HEK293 (cell line): ENCODE data around the gene CIC.
"Not testable (repeated sequence)": the region's sequence is repeated elsewhere in the genome, so short reads cannot be mapped to it uniquely, and the experiment has no call there.

Experiments
- CTCF ChIA-PET: fragments of 350-600 bp; formaldehyde crosslinking; extraction: SDS; loops from one replicate; lab custom pipeline; 2021; ENCODE audit warnings: antibody characterized with exemption; lab: Yijun Ruan, JAX
- POLR2A ChIA-PET: fragments of 300-600 bp; formaldehyde crosslinking; extraction: SDS; loops from one replicate; lab custom pipeline; 2020; ENCODE audit warnings: antibody characterized with exemption, inconsistent platforms; lab: Yijun Ruan, JAX
- H3K27ac ChIP-seq: fragments of 200-500 bp; sonication (Bioruptor generic); 2 replicates; pipeline ENCODE4 v1.5.1; 2014; ENCODE audit warnings: low read depth, low read length, control low read depth, inconsistent platforms; ENCODE audit errors: extremely low read depth
- H3K36me3 ChIP-seq, 2 experiments: fragments of 200-500 bp in 1 of 2; sonication (Bioruptor generic) in 1 of 2; 1 replicate in 1 of 2; 2 replicates in 1 of 2; pipeline ENCODE4 v1.5.1; 2014 to 2017; ENCODE audit warnings: inconsistent platforms in 2 of 2, low read length in 2 of 2; ENCODE audit not compliant: control insufficient read depth in 2 of 2, insufficient read depth in 1 of 2
- H3K4me1 ChIP-seq: fragments of 200-500 bp; sonication (Bioruptor generic); 2 replicates; pipeline ENCODE4 v1.5.1; 2014; ENCODE audit warnings: mild to moderate bottlenecking, low read length, inconsistent platforms; ENCODE audit not compliant: control insufficient read depth, insufficient read depth
- H3K4me3 ChIP-seq: 2 replicates; pipeline ENCODE4 v1.5.1; 2011; ENCODE audit warnings: low read depth, mild to moderate bottlenecking, control low read depth, low read length, moderate library complexity
- H3K9me3 ChIP-seq: fragments of 200-500 bp; sonication (Bioruptor generic); 2 replicates; pipeline ENCODE4 v1.5.1; 2014; ENCODE audit warnings: low read depth, low read length, inconsistent platforms; ENCODE audit not compliant: control insufficient read depth, insufficient read depth
- CTCF ChIP-seq: fragments of 450-650 bp; formaldehyde crosslinking; IDR thresholded peaks from 2 replicates; pipeline ENCODE4 v1.5.1; 2016; ENCODE audit warnings: missing biosample characterization, missing genetic modification characterization
- EGR2 ChIP-seq: fragments of 450-650 bp; formaldehyde crosslinking; IDR thresholded peaks from 2 replicates; pipeline ENCODE4 v1.5.1; 2016; ENCODE audit warnings: low read depth, missing biosample characterization, missing genetic modification characterization
- GLIS2 ChIP-seq: fragments of 450-650 bp; formaldehyde crosslinking; IDR thresholded peaks from 2 replicates; pipeline ENCODE4 v1.5.1; 2016; ENCODE audit warnings: missing biosample characterization, missing genetic modification characterization
- KLF16 ChIP-seq: fragments of 450-650 bp; formaldehyde crosslinking; IDR thresholded peaks from 2 replicates; pipeline ENCODE4 v1.5.1; 2017; ENCODE audit warnings: missing biosample characterization, missing genetic modification characterization
- KLF8 ChIP-seq: fragments of 450-650 bp; formaldehyde crosslinking; IDR thresholded peaks from 2 replicates; pipeline ENCODE4 v1.5.1; 2016; ENCODE audit warnings: missing biosample characterization, missing genetic modification characterization
- ZBTB20 ChIP-seq: fragments of 450-650 bp; formaldehyde crosslinking; IDR thresholded peaks from 2 replicates; pipeline ENCODE4 v1.5.1; 2016; ENCODE audit warnings: missing biosample characterization, missing genetic modification characterization
- ZBTB7A ChIP-seq: fragments of 450-650 bp; formaldehyde crosslinking; IDR thresholded peaks from 2 replicates; pipeline ENCODE4 v1.5.1; 2016; ENCODE audit warnings: low read depth, missing biosample characterization, missing genetic modification characterization
- ZNF121 ChIP-seq: fragments of 450-650 bp; formaldehyde crosslinking; IDR thresholded peaks from 2 replicates; pipeline ENCODE4 v1.5.1; 2016; ENCODE audit warnings: missing biosample characterization, missing genetic modification characterization
- ZNF19 ChIP-seq: fragments of 450-650 bp; formaldehyde crosslinking; IDR thresholded peaks from 2 replicates; pipeline ENCODE4; 2016; ENCODE audit warnings: missing biosample characterization, missing genetic modification characterization, low read depth
- ZNF202 ChIP-seq: fragments of 450-650 bp; formaldehyde crosslinking; IDR thresholded peaks from 2 replicates; pipeline ENCODE4 v1.5.1; 2016; ENCODE audit warnings: missing biosample characterization, missing genetic modification characterization, borderline replicate concordance
- ZNF239 ChIP-seq: fragments of 450-650 bp; formaldehyde crosslinking; IDR thresholded peaks from 2 replicates; pipeline ENCODE4 v1.5.1; 2016; ENCODE audit warnings: missing biosample characterization, missing genetic modification characterization
- ZNF292 ChIP-seq: fragments of 450-650 bp; formaldehyde crosslinking; IDR thresholded peaks from 2 replicates; pipeline ENCODE4 v1.5.1; 2016; ENCODE audit warnings: low read depth, missing biosample characterization, missing genetic modification characterization, borderline replicate concordance
- ZNF394 ChIP-seq: fragments of 450-650 bp; formaldehyde crosslinking; IDR thresholded peaks from 2 replicates; pipeline ENCODE4 v1.5.1; 2016; ENCODE audit warnings: missing biosample characterization, missing genetic modification characterization, mild to moderate bottlenecking, moderate library complexity, borderline replicate concordance
- ZNF398 ChIP-seq: fragments of 450-650 bp; formaldehyde crosslinking; IDR thresholded peaks from 2 replicates; pipeline ENCODE4 v1.5.1; 2017; ENCODE audit warnings: missing biosample characterization, missing genetic modification characterization
- ZNF426 ChIP-seq: fragments of 450-650 bp; formaldehyde crosslinking; IDR thresholded peaks from 2 replicates; pipeline ENCODE4 v1.5.1; 2017; ENCODE audit warnings: missing biosample characterization, missing genetic modification characterization, mild to moderate bottlenecking, inconsistent platforms, moderate library complexity
- ZNF529 ChIP-seq: fragments of 450-650 bp; formaldehyde crosslinking; IDR thresholded peaks from 2 replicates; pipeline ENCODE4 v1.5.1; 2017; ENCODE audit warnings: missing genetic modification characterization, missing biosample characterization; ENCODE audit not compliant: insufficient replicate concordance
- ZNF580 ChIP-seq: fragments of 450-650 bp; formaldehyde crosslinking; IDR thresholded peaks from 2 replicates; pipeline ENCODE4 v1.5.1; 2016; ENCODE audit warnings: missing biosample characterization, missing genetic modification characterization
- ZNF776 ChIP-seq: fragments of 450-650 bp; formaldehyde crosslinking; IDR thresholded peaks from 2 replicates; pipeline ENCODE4 v1.5.0; 2017; ENCODE audit warnings: missing biosample characterization, missing genetic modification characterization, borderline replicate concordance
- ZNF791 ChIP-seq: fragments of 450-650 bp; formaldehyde crosslinking; IDR thresholded peaks from 2 replicates; pipeline ENCODE4 v1.5.1; 2016; ENCODE audit warnings: missing biosample characterization, missing genetic modification characterization
- ZNF837 ChIP-seq: fragments of 450-650 bp; formaldehyde crosslinking; IDR thresholded peaks from 2 replicates; pipeline ENCODE4 v1.5.1; 2016; ENCODE audit warnings: missing biosample characterization, missing genetic modification characterization
- ZNF843 ChIP-seq: fragments of 450-650 bp; formaldehyde crosslinking; IDR thresholded peaks from 2 replicates; pipeline ENCODE4 v1.5.1; 2016; ENCODE audit warnings: missing biosample characterization, missing genetic modification characterization
- ZXDB ChIP-seq: fragments of 450-650 bp; formaldehyde crosslinking; IDR thresholded peaks from 2 replicates; pipeline ENCODE4 v1.5.1; 2016; ENCODE audit warnings: missing biosample characterization, missing genetic modification characterization

Gene CIC

GRCh38 chr19:42335971-42336370 lies 66.9 kb downstream of the CIC start:
- Histone ChIP-seq H3K4me3 (no peak overlapping the region), H3K4me1 (no peaks in the 10 kb centered on the region), H3K9me3 (no peaks in the 10 kb centered on the region), H3K27ac (no peak overlapping the region), H3K36me3 (peaks cover 50 to 56% of the 10 kb centered on the region in 2 experiments)
- TF ChIP-seq ZBTB7A (tag by site-specific recombination) (no peak), ZNF791 (tag by site-specific recombination) (no peak), ZNF394 (no peak), ZNF239 (tag by site-specific recombination) (no peak), ZNF843 (tag by site-specific recombination) (no peak), ZNF580 (tag by site-specific recombination) (no peak), ZBTB20 (tag by site-specific recombination) (no peak)
- ChIA-PET POLR2A (no interaction called here), CTCF (interaction anchor here (0.6 kb wide), 2 partner anchors 220 to 228 kb away, joined by 3 read pairs; no protein-coding TSS in a partner anchor)

- CTCF ChIA-PET: interaction anchor here (0.8 kb wide), 1 partner anchor 93 kb away, joined by 4 read pairs; no protein-coding TSS in a partner anchor
- H3K27ac ChIP-seq, POLR2A ChIA-PET, H3K4me1 ChIP-seq, H3K4me3 ChIP-seq, H3K9me3 ChIP-seq: not testable (repeated sequence)
- peaks cover 63 to 72% of the 10 kb centered on the region in 2 experiments for H3K36me3 ChIP-seq
Observed at GRCh38 chr19:42339126-42339860, 70.2 kb downstream of the CIC start.

- H3K9me3 ChIP-seq, H3K27ac ChIP-seq, POLR2A ChIA-PET, H3K4me1 ChIP-seq, H3K4me3 ChIP-seq: not testable (repeated sequence)
- peak; percentile 37; the same call in 1 of the 2 replicates for TF ChIP-seq ZNF121 (tag by site-specific recombination)
- peaks cover 64 to 68% of the 10 kb centered on the region in 2 experiments for H3K36me3 ChIP-seq
- CTCF ChIA-PET: interaction anchor here (0.8 to 1.3 kb wide), 3 partner anchors 9 to 93 kb away, joined by 4 read pairs; no protein-coding TSS in a partner anchor
Observed at GRCh38 chr19:42339922-42340321, 70.9 kb downstream of the CIC start.

- ChIA-PET POLR2A (interaction anchor here (1.3 kb wide), 1 partner anchor 53 kb away, joined by 3 read pairs; no protein-coding TSS in a partner anchor), CTCF (interaction anchor here (0.5 to 2.9 kb wide), 12 partner anchors 10 to 479 kb away, joined by 3 to 12 read pairs (median 4); partner anchors contain the start of gene GSK3A)
- H3K36me3 ChIP-seq: peaks cover 54 to 81% of the 10 kb centered on the region in 2 experiments
- no peaks in the 10 kb centered on the region for H3K9me3 ChIP-seq
- no peak overlapping the region for H3K27ac ChIP-seq
- H3K4me3 ChIP-seq: no peak overlapping the region
- H3K4me1 ChIP-seq: no peaks in the 10 kb centered on the region
- no peak for TF ChIP-seq ZNF292
- TF ChIP-seq ZNF202 (tag by site-specific recombination): no peak
- TF ChIP-seq ZNF529 (tag by site-specific recombination): no peak
- no peak for TF ChIP-seq ZNF239 (tag by site-specific recombination)
- TF ChIP-seq GLIS2: no peak
- no peak for TF ChIP-seq EGR2 (tag by site-specific recombination)
- TF ChIP-seq ZNF426 (tag by site-specific recombination): no peak
- no peak for TF ChIP-seq KLF8 (tag by site-specific recombination)
- no peak for TF ChIP-seq ZNF837
- no peak for TF ChIP-seq ZXDB
- TF ChIP-seq ZNF776 (tag by site-specific recombination): no peak
- no peak for TF ChIP-seq KLF16 (tag by site-specific recombination)
- no peak for TF ChIP-seq ZNF398 (tag by site-specific recombination)
- peak; percentile 80 for TF ChIP-seq CTCF (tag by site-specific recombination)
- no peak for TF ChIP-seq ZNF19 (tag by site-specific recombination)
Observed at GRCh38 chr19:42343344-42344110, 74.5 kb downstream of the CIC start.
